Colonic mucosa (tissue), 4 donors: Measurements from ENCODE around the gene ADRA2C. TPM values are rescaled to one million over a fixed set of nuclear protein-coding genes. Genes with fewer than 3 reads are reported as not detected.
"Not testable (repeated sequence)": the region's sequence is repeated elsewhere in the genome, so short reads cannot be mapped to it uniquely, and the experiment has no call there.

Experiments
- DNase-seq: peaks from one replicate; pipeline ENCODE4 v3.0.0-alpha.2; 2020
- H3K27ac ChIP-seq: fragments of 200-600 bp; one replicate; pipeline ENCODE4 v1.8.0; 2021
- H3K27me3 ChIP-seq: fragments of 200-600 bp; one replicate; pipeline ENCODE4 v1.8.0; 2021
- H3K36me3 ChIP-seq: fragments of 200-600 bp; one replicate; pipeline ENCODE4 v1.8.0; 2021
- H3K4me1 ChIP-seq: fragments of 200-600 bp; one replicate; pipeline ENCODE4 v1.8.0; 2021; ENCODE audit warnings: mild to moderate bottlenecking
- H3K4me3 ChIP-seq: fragments of 200-600 bp; one replicate; pipeline ENCODE4 v1.8.0; 2021
- H3K9ac ChIP-seq, 2 donors: one replicate each; pipeline ENCODE4 v1.7.0; 2013; ENCODE audit warnings: control low read depth in 2 of 2, low read depth in 2 of 2, low read length in 2 of 2
- H3K9me3 ChIP-seq: fragments of 200-600 bp; one replicate; pipeline ENCODE4 v1.8.0; 2021
- CTCF ChIP-seq: fragments of 200-600 bp; IDR thresholded peaks from one replicate; pipeline ENCODE4 v1.8.0; 2022; ENCODE audit warnings: antibody characterized with exemption, mild to moderate bottlenecking
- intact Hi-C: fragments of 100-400 bp; cut with DNase I; formaldehyde crosslinking; loops from one replicate; pipeline ENCODE4 v1.14.1; 2022
- total RNA-seq, 2 donors: library from RNA; stranded (reverse); fragmentation: NEBNext Ultra II Directional in 1 of 2; extraction: Animal tissue kit (Norgen Biotek cat#: 25700) in 1 of 2; gene quantifications; one replicate each; pipeline ENCODE4 v1.2.1, GENCODE V29; 2021
- donor health status: healthy.
- donor health status: DM: no; HTN: no; CAD: no.
- donor health status: DM: no; HTN: no; CAD: no.

The ADRA2C gene
- total RNA-seq, 2 donors from 2014 or later, result 0.61 to 0.69 TPM

GRCh38 chr4:3810796-3811485 is 44.8 kb downstream of the ADRA2C start:
- DNase-seq, result no peak
- H3K36me3 ChIP-seq, result no peaks in the 10 kb centered on the region
- intact Hi-C loops, result no loop called here
- H3K4me1 ChIP-seq, result no peaks in the 10 kb centered on the region
- H3K27me3 ChIP-seq, result no peaks in the 10 kb centered on the region
- no peak overlapping the region for H3K9ac ChIP-seq
- H3K9me3 ChIP-seq, result no peaks in the 10 kb centered on the region
- no peak overlapping the region for H3K27ac ChIP-seq
- no peak for TF ChIP-seq CTCF
- H3K4me3 ChIP-seq, result no peak overlapping the region

- no peak overlapping the region for H3K27ac ChIP-seq
- H3K9ac ChIP-seq, result no peak overlapping the region
- no peaks in the 10 kb centered on the region for H3K36me3 ChIP-seq
- intact Hi-C loops, result no loop called here
- H3K9me3 ChIP-seq, result no peaks in the 10 kb centered on the region
- no peaks in the 10 kb centered on the region for H3K27me3 ChIP-seq
- no peaks in the 10 kb centered on the region for H3K4me1 ChIP-seq
- TF ChIP-seq CTCF, result no peak
- no peak overlapping the region for H3K4me3 ChIP-seq
- DNase-seq, result no peak
Observed at GRCh38 chr4:3811621-3812020, 45.4 kb downstream of the ADRA2C start.

GRCh38 chr4:3812211-3812934 is 46.2 kb downstream of the ADRA2C start:
- Histone ChIP-seq H3K9me3 (no peaks in the 10 kb centered on the region), H3K4me1 (no peaks in the 10 kb centered on the region), H3K36me3 (no peaks in the 10 kb centered on the region), H3K9ac (no peak overlapping the region), H3K27ac (no peak overlapping the region), H3K27me3 (no peaks in the 10 kb centered on the region), H3K4me3 (no peak overlapping the region)
- DNase-seq, result no peak
- intact Hi-C loops, result no loop called here
- TF ChIP-seq CTCF, result no peak

GRCh38 chr4:3813151-3814052 is 47.2 kb downstream of the ADRA2C start:
- no peaks in the 10 kb centered on the region for H3K9me3 ChIP-seq
- H3K27ac ChIP-seq, result no peak overlapping the region
- no peak overlapping the region for H3K4me3 ChIP-seq
- no peaks in the 10 kb centered on the region for H3K4me1 ChIP-seq
- no peak for DNase-seq
- no peak for TF ChIP-seq CTCF
- H3K9ac ChIP-seq, result no peak overlapping the region
- H3K27me3 ChIP-seq, result no peaks in the 10 kb centered on the region
- intact Hi-C loops, result no loop called here
- no peaks in the 10 kb centered on the region for H3K36me3 ChIP-seq

GRCh38 chr4:3814053-3814570 is 47.9 kb downstream of the ADRA2C start:
- no peak for DNase-seq
- TF ChIP-seq CTCF, result no peak
- no peak overlapping the region for H3K27ac ChIP-seq
- H3K4me3 ChIP-seq, result no peak overlapping the region
- intact Hi-C loops, result no loop called here
- no peaks in the 10 kb centered on the region for H3K9me3 ChIP-seq
- no peaks in the 10 kb centered on the region for H3K27me3 ChIP-seq
- no peaks in the 10 kb centered on the region for H3K4me1 ChIP-seq
- H3K36me3 ChIP-seq, result no peaks in the 10 kb centered on the region
- no peak overlapping the region for H3K9ac ChIP-seq

GRCh38 chr4:3814838-3815237 is 48.7 kb downstream of the ADRA2C start:
- DNase-seq, H3K4me1 ChIP-seq, H3K9me3 ChIP-seq, H3K27ac ChIP-seq, H3K27me3 ChIP-seq, intact Hi-C loops, H3K4me3 ChIP-seq, H3K9ac ChIP-seq, H3K36me3 ChIP-seq: not testable (repeated sequence)
